ENCODE results near the gene RERE.
"Not testable (repeated sequence)": the region's sequence is repeated elsewhere in the genome, so short reads cannot be mapped to it uniquely, and the experiment has no call there.

The RERE gene

DNA sequence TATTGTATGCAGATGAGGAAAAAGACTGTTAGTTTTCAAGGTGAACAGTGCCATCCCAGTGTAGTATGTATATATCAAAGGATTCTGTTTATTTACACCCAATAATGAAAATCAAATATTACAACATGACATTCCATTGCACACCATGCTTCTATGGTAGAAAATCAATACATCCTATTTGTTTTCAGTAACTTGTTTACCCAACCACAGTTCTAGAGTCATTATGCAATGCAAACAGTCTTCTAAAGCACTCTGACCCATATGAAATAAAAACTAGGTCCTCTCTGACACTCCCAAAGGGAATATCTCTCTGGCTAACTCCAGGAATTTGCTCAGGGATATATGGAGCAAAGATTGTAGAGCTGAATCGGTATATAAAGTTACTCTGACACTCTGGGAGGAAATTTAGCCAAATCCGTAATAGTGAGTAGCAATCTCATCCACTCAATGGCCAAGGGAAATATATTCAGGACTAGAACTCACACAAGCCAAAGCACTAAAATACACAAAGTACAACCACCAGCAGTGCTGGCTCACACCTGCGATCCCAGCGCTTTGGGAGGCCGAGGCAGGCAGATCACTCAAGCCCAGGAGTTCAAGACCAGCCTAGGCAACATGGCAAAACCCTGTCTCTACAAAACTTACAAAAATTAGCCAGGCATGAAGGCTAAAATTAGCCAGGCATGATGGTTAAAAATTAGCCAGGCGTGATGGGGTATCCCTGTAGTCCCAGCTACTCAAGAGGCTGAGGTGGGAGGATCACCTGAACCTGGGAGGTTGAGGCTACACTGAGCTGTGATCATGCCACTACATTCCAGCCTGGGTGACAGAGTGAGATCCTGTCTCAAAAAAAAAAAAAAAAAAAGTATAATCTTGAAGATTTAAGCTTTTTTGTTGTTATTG, 75.2 kb downstream of the RERE start:
- H3K36me3 ChIP-seq (ENCODE audit: control insufficient read depth in 2 of 2, insufficient read depth in 2 of 2, low read length in 2 of 2), result no peaks in the 10 kb centered on the region
- H3K9me3 ChIP-seq (ENCODE audit: control insufficient read depth in 2 of 2, low read length in 2 of 2), result peaks cover 0 to 2% of the 10 kb centered on the region in 2 donors
- peak overlapping the region; percentile 32 to 60 for H3K27ac ChIP-seq (ENCODE audit: low read depth in 2 of 2, low read length in 2 of 2)
- H3K4me3 ChIP-seq (ENCODE audit: low read length in 2 of 2), result peak overlapping the region in 1 of 2 donors; percentile 21
- H3K27me3 ChIP-seq (ENCODE audit: control insufficient read depth in 2 of 2, insufficient read depth in 2 of 2, low read length in 2 of 2), result no peaks in the 10 kb centered on the region
- no peak overlapping the region for H3K9ac ChIP-seq (ENCODE audit: low read depth in 1 of 2, low read length in 2 of 2)
- peaks cover 0 to 5% of the 10 kb centered on the region in 2 donors for H3K4me1 ChIP-seq (ENCODE audit: control insufficient read depth in 2 of 2, insufficient read depth in 2 of 2, low read length in 2 of 2)

DNA sequence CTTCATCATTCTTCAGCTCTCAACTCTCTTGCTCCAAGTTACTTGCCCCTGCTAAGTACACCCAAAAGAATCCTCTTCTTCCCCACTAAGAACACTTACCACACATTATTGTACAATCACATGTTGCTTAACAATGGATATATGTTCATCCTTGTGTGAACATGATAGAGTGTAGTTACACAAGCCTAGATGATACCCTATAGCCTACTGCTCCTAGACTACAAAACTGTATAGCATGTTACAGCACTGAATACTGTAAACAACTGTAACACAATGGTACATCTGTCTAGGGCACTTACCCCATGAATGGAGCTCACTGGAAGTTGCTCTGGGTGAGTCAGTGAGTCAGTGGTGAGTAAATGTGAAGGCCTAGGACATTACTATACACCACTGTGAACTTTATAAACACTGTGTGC, 77.4 kb downstream of the RERE start:
- Histone ChIP-seq H3K9me3 (ENCODE audit: control insufficient read depth in 2 of 2, low read length in 2 of 2) (peaks cover 0 to 2% of the 10 kb centered on the region in 2 donors), H3K36me3 (ENCODE audit: control insufficient read depth in 2 of 2, insufficient read depth in 2 of 2, low read length in 2 of 2) (no peaks in the 10 kb centered on the region), H3K4me3 (ENCODE audit: low read length in 2 of 2) (no peak overlapping the region), H3K4me1 (ENCODE audit: control insufficient read depth in 2 of 2, insufficient read depth in 2 of 2, low read length in 2 of 2) (peaks cover 0 to 5% of the 10 kb centered on the region in 2 donors), H3K27me3 (ENCODE audit: control insufficient read depth in 2 of 2, insufficient read depth in 2 of 2, low read length in 2 of 2) (no peaks in the 10 kb centered on the region), H3K27ac (ENCODE audit: low read depth in 2 of 2, low read length in 2 of 2) (no peak overlapping the region), H3K9ac (ENCODE audit: low read depth in 1 of 2, low read length in 2 of 2) (no peak overlapping the region)

DNA sequence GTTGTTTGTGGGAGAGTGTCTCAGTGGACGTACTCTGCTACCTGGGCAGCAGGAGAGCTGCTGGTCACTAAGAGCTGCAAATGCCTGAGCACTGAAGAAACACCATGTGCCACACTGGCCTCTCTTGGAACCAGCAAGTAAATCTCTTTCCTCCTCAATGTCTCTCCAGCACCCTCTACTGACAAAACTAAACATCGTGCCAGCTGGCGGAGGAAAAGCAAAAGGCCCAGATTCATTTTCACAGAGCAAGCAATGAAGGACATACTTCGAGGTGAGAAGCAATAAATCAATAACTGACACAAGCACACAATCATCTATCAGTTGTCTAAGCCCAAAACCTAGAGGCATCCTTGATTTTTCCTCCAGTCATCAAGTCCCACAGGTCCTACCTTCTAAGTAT, 78.1 kb downstream of the RERE start:
- H3K9ac ChIP-seq (ENCODE audit: low read depth in 1 of 2, low read length in 2 of 2), result no peak overlapping the region
- no peak overlapping the region for H3K27ac ChIP-seq (ENCODE audit: low read depth in 2 of 2, low read length in 2 of 2)
- H3K36me3 ChIP-seq (ENCODE audit: control insufficient read depth in 2 of 2, insufficient read depth in 2 of 2, low read length in 2 of 2), result no peaks in the 10 kb centered on the region
- no peaks in the 10 kb centered on the region for H3K27me3 ChIP-seq (ENCODE audit: control insufficient read depth in 2 of 2, insufficient read depth in 2 of 2, low read length in 2 of 2)
- peaks cover 0 to 2% of the 10 kb centered on the region in 2 donors for H3K9me3 ChIP-seq (ENCODE audit: control insufficient read depth in 2 of 2, low read length in 2 of 2)
- peaks cover 0 to 5% of the 10 kb centered on the region in 2 donors for H3K4me1 ChIP-seq (ENCODE audit: control insufficient read depth in 2 of 2, insufficient read depth in 2 of 2, low read length in 2 of 2)
- H3K4me3 ChIP-seq (ENCODE audit: low read length in 2 of 2), result no peak overlapping the region

DNA sequence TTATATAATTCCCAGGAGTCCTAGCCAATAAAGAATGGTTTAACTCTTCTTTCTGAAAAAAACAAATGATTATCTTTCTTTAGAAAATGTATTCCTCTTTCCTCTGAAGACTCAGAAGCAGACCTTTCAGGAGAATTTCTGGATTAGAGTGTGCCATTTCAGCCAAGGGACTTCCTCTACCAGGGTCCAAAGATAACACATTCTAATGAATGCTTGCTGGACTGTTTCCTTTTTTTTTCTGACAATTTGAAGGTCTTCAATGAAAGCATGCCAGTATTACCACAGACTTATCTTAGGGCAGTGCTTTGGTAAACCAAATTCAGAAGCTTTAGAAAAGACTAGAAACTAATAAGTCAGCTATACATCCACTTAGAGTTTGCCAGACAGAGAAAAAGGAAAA, 80.5 kb downstream of the RERE start:
- no peaks in the 10 kb centered on the region for H3K36me3 ChIP-seq (ENCODE audit: control insufficient read depth in 2 of 2, insufficient read depth in 2 of 2, low read length in 2 of 2)
- no peak overlapping the region for H3K9ac ChIP-seq (ENCODE audit: low read depth in 1 of 2, low read length in 2 of 2)
- no peak overlapping the region for H3K27ac ChIP-seq (ENCODE audit: low read depth in 2 of 2, low read length in 2 of 2)
- no peaks in the 10 kb centered on the region for H3K27me3 ChIP-seq (ENCODE audit: control insufficient read depth in 2 of 2, insufficient read depth in 2 of 2, low read length in 2 of 2)
- H3K9me3 ChIP-seq (ENCODE audit: control insufficient read depth in 2 of 2, low read length in 2 of 2), result peaks cover 0 to 2% of the 10 kb centered on the region in 2 donors
- H3K4me3 ChIP-seq (ENCODE audit: low read length in 2 of 2), result no peak overlapping the region
- no peaks in the 10 kb centered on the region for H3K4me1 ChIP-seq (ENCODE audit: control insufficient read depth in 2 of 2, insufficient read depth in 2 of 2, low read length in 2 of 2)

DNA sequence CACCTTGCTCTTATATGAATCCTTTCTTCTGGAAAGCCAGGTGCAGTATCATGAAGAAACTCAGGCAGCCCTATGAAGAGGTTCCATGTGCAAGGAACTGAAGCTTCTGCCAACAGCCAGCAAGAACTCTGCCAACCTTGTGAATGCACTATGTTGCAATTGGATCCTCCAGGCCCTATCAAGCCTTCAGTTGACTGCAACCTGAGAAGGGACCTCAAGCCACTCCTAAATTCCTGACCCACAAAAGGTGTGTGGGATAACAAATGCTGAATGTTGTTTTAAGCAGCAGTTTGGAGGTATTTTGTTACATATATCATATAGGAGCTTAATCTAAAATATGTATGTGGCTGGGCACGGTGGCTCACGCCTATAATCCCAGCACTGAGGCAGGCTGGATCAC, 84.0 kb downstream of the RERE start:
- no peaks in the 10 kb centered on the region for H3K4me1 ChIP-seq (ENCODE audit: control insufficient read depth in 2 of 2, insufficient read depth in 2 of 2, low read length in 2 of 2)
- no peaks in the 10 kb centered on the region for H3K36me3 ChIP-seq (ENCODE audit: control insufficient read depth in 2 of 2, insufficient read depth in 2 of 2, low read length in 2 of 2)
- H3K27ac ChIP-seq (ENCODE audit: low read depth in 2 of 2, low read length in 2 of 2), result no peak overlapping the region
- H3K4me3 ChIP-seq (ENCODE audit: low read length in 2 of 2), result no peak overlapping the region
- H3K9ac ChIP-seq (ENCODE audit: low read depth in 1 of 2, low read length in 2 of 2), result no peak overlapping the region
- H3K9me3 ChIP-seq (ENCODE audit: control insufficient read depth in 2 of 2, low read length in 2 of 2), result no peaks in the 10 kb centered on the region
- no peaks in the 10 kb centered on the region for H3K27me3 ChIP-seq (ENCODE audit: control insufficient read depth in 2 of 2, insufficient read depth in 2 of 2, low read length in 2 of 2)

DNA sequence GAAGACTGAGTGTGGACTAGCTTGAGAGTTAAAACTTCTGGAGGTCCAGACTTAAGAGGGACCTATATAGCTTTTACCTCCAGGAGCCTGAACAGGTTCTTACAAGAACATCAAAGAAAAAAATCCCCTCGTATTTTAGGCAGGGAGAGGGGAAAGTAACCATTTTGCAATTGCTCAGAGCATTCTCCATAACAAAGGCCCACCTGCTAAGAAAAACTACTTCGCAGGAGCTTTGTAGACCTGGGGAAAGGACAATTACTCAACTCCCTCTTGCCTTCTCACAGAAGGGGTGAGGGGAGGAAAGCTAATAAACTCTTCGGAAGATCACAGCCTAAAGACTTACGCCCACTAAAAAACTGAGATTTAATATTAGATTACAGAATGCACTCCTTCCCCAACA, 86.3 kb downstream of the RERE start:
- Histone ChIP-seq H3K9ac (ENCODE audit: low read depth in 1 of 2, low read length in 2 of 2) (no peak overlapping the region), H3K27ac (ENCODE audit: low read depth in 2 of 2, low read length in 2 of 2) (no peak overlapping the region), H3K9me3 (ENCODE audit: control insufficient read depth in 2 of 2, low read length in 2 of 2) (no peaks in the 10 kb centered on the region), H3K4me3 (ENCODE audit: low read length in 2 of 2) (no peak overlapping the region), H3K36me3 (ENCODE audit: control insufficient read depth in 2 of 2, insufficient read depth in 2 of 2, low read length in 2 of 2) (no peaks in the 10 kb centered on the region), H3K27me3 (ENCODE audit: control insufficient read depth in 2 of 2, insufficient read depth in 2 of 2, low read length in 2 of 2) (no peaks in the 10 kb centered on the region), H3K4me1 (ENCODE audit: control insufficient read depth in 2 of 2, insufficient read depth in 2 of 2, low read length in 2 of 2) (peaks cover 0 to 2% of the 10 kb centered on the region in 2 donors)

DNA sequence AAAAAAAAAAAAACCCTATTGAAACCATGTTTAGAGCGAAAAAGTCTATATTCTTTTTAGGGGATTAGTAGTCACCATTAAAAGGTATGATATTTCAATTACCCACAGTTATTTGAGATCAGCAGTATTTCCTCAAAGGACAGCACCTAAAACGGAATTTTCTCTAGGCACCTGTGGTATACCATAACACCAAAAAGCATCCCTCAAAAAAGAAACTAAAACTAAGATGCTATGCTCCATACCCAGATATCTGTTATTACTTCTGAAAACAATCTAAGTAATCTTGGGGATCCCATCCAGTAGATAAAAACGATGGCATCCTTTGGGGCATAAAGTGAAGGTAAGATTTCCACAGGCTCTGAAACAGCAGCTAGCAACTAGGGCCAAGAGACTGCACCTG, 89.0 kb downstream of the RERE start:
- no peak overlapping the region for H3K27ac ChIP-seq (ENCODE audit: low read depth in 2 of 2, low read length in 2 of 2)
- H3K4me1 ChIP-seq (ENCODE audit: control insufficient read depth in 2 of 2, insufficient read depth in 2 of 2, low read length in 2 of 2), result peaks cover 0 to 2% of the 10 kb centered on the region in 2 donors

DNA sequence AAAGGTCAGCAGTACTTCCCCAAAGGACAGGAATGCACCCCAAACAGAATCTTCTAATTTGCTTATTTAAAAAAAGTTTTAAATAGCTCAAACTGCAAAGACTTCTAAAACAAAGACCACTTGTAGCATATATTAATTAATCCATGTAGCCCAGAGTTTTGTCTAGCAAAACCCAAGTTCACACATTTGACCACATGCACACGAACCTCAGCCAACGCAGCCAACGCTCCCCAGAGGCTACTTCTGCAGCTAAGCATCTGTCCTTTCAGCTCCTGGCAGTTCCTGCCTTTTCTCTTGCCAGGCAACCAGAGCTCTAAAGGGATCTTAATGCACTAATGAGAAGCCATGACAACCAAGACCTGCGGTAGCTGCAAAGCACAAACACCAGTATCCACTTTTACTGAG, 89.6 kb downstream of the RERE start:
- Histone ChIP-seq H3K27me3 (ENCODE audit: control insufficient read depth in 2 of 2, insufficient read depth in 2 of 2, low read length in 2 of 2) (no peaks in the 10 kb centered on the region), H3K4me1 (ENCODE audit: control insufficient read depth in 2 of 2, insufficient read depth in 2 of 2, low read length in 2 of 2) (peaks cover 0 to 2% of the 10 kb centered on the region in 2 donors), H3K27ac (ENCODE audit: low read depth in 2 of 2, low read length in 2 of 2) (no peak overlapping the region), H3K9ac (ENCODE audit: low read depth in 1 of 2, low read length in 2 of 2) (no peak overlapping the region), H3K36me3 (ENCODE audit: control insufficient read depth in 2 of 2, insufficient read depth in 2 of 2, low read length in 2 of 2) (no peaks in the 10 kb centered on the region), H3K4me3 (ENCODE audit: low read length in 2 of 2) (no peak overlapping the region), H3K9me3 (ENCODE audit: control insufficient read depth in 2 of 2, low read length in 2 of 2) (no peaks in the 10 kb centered on the region)

More for the DNA sequence above, 89.0 kb downstream of the RERE start:
- no peak overlapping the region for H3K4me3 ChIP-seq (ENCODE audit: low read length in 2 of 2)
- no peak overlapping the region for H3K9ac ChIP-seq (ENCODE audit: low read depth in 1 of 2, low read length in 2 of 2)
- H3K9me3 ChIP-seq (ENCODE audit: control insufficient read depth in 2 of 2, low read length in 2 of 2), result no peaks in the 10 kb centered on the region
- H3K36me3 ChIP-seq (ENCODE audit: control insufficient read depth in 2 of 2, insufficient read depth in 2 of 2, low read length in 2 of 2), result no peaks in the 10 kb centered on the region
- no peaks in the 10 kb centered on the region for H3K27me3 ChIP-seq (ENCODE audit: control insufficient read depth in 2 of 2, insufficient read depth in 2 of 2, low read length in 2 of 2)

DNA sequence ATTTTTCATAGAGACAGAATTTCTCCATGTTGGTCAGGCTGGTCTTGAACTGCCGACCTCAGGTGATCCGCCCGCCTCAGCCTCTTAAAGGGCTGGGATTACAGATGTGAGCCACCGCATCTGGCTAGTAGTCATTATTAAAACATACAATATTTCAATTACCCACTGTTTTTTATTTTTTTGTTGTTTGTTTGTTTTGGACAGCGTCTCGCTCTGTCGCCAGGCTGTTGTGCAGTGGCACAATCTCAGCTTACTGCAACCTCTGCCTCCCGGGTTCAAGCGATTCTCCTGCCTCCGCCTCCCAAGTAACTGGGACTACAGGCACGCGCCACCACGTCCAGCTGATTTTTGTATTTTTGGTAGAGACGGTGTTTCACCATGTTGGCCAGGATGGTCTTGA, 90.1 kb downstream of the RERE start:
- not testable (repeated sequence) for H3K36me3 ChIP-seq (ENCODE audit: control insufficient read depth in 2 of 2, insufficient read depth in 2 of 2, low read length in 2 of 2); H3K9ac ChIP-seq (ENCODE audit: low read depth in 1 of 2, low read length in 2 of 2); H3K27ac ChIP-seq (ENCODE audit: low read depth in 2 of 2, low read length in 2 of 2); H3K27me3 ChIP-seq (ENCODE audit: control insufficient read depth in 2 of 2, insufficient read depth in 2 of 2, low read length in 2 of 2); H3K9me3 ChIP-seq (ENCODE audit: control insufficient read depth in 2 of 2, low read length in 2 of 2); H3K4me3 ChIP-seq (ENCODE audit: low read length in 2 of 2); H3K4me1 ChIP-seq (ENCODE audit: control insufficient read depth in 2 of 2, insufficient read depth in 2 of 2, low read length in 2 of 2)

DNA sequence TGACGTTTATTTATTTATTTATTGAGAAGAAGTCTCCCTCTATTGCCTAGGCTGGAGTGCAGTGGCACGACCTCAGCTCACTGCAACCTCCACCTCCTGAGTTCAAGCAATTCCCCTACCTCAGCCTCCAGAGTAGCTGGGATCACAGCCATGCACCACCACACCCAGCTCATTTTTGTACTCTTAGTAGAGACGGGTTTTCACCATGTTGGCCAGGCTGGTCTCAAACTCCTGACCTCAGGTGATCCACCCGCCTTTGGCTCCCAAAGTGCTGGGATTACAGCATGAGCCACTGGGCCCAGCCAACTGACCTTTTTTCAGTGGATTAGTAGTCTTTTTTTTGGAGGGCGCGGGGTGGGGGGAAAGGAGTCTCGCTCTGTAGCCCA, 90.6 kb downstream of the RERE start:
- H3K9me3 ChIP-seq (ENCODE audit: control insufficient read depth in 2 of 2, low read length in 2 of 2); H3K9ac ChIP-seq (ENCODE audit: low read depth in 1 of 2, low read length in 2 of 2); H3K4me3 ChIP-seq (ENCODE audit: low read length in 2 of 2); H3K4me1 ChIP-seq (ENCODE audit: control insufficient read depth in 2 of 2, insufficient read depth in 2 of 2, low read length in 2 of 2); H3K27me3 ChIP-seq (ENCODE audit: control insufficient read depth in 2 of 2, insufficient read depth in 2 of 2, low read length in 2 of 2); H3K27ac ChIP-seq (ENCODE audit: low read depth in 2 of 2, low read length in 2 of 2); H3K36me3 ChIP-seq (ENCODE audit: control insufficient read depth in 2 of 2, insufficient read depth in 2 of 2, low read length in 2 of 2): not testable (repeated sequence)
